Measurements from ENCODE around the gene DCHS1. TPM values are rescaled to one million over a fixed set of nuclear protein-coding genes. Genes with fewer than 3 reads are reported as not detected.

DCHS1 gene
- total and polyA plus RNA-seq, 9 of the 15 experiments (the other 6 are each of a cell fraction or from before 2014, with no cell fraction given), result 0.04 to 0.49 (median 0.14) TPM; not detected in 2

DNA sequence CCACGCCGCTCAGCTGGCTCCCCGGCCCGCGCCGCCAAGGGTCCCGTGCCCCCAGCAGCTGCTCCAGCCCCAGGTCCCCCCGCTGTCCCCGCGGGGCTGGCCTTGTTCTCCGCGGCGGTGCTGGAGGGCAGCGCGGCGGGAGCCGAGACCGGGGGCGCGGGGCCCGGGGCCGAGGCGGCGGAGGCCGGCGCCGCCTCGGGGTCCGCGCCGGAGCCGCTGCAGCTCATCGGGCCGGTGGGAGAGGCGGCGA lies 43.7 kb downstream of the DCHS1 start (continued):
- TF ChIP-seq, protein P1, sequence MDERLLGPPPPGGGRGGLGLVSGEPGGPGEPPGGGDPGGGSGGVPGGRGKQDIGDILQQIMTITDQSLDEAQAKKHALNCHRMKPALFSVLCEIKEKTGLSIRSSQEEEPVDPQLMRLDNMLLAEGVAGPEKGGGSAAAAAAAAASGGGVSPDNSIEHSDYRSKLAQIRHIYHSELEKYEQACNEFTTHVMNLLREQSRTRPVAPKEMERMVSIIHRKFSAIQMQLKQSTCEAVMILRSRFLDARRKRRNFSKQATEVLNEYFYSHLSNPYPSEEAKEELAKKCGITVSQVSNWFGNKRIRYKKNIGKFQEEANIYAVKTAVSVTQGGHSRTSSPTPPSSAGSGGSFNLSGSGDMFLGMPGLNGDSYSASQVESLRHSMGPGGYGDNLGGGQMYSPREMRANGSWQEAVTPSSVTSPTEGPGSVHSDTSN (CRISPR knock-in tag; IDR thresholded peaks at IDR 0.05; ENCODE audit: low read depth), result no peak
- TF ChIP-seq, protein P1 (tag; conservative IDR thresholded peaks at IDR 0.05; ENCODE audit: low read depth), result no peak
- TF ChIP-seq NONO (IDR thresholded peaks at IDR 0.05; ENCODE audit: low read depth in 2 of 2, low read length in 1 of 2), result peak; percentile 46 to 75; a peak in 2 of 4 replicates
- TF ChIP-seq, protein P2, sequence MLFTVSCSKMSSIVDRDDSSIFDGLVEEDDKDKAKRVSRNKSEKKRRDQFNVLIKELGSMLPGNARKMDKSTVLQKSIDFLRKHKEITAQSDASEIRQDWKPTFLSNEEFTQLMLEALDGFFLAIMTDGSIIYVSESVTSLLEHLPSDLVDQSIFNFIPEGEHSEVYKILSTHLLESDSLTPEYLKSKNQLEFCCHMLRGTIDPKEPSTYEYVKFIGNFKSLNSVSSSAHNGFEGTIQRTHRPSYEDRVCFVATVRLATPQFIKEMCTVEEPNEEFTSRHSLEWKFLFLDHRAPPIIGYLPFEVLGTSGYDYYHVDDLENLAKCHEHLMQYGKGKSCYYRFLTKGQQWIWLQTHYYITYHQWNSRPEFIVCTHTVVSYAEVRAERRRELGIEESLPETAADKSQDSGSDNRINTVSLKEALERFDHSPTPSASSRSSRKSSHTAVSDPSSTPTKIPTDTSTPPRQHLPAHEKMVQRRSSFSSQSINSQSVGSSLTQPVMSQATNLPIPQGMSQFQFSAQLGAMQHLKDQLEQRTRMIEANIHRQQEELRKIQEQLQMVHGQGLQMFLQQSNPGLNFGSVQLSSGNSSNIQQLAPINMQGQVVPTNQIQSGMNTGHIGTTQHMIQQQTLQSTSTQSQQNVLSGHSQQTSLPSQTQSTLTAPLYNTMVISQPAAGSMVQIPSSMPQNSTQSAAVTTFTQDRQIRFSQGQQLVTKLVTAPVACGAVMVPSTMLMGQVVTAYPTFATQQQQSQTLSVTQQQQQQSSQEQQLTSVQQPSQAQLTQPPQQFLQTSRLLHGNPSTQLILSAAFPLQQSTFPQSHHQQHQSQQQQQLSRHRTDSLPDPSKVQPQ (CRISPR knock-in tag; IDR thresholded peaks at IDR 0.05; ENCODE audit: borderline replicate concordance), result no peak
- no peak for TF ChIP-seq MYNN (IDR thresholded peaks at IDR 0.05)
- no peak for TF ChIP-seq MYNN (CRISPR knock-in tag; IDR thresholded peaks at IDR 0.05)
- TF ChIP-seq, protein P3, sequence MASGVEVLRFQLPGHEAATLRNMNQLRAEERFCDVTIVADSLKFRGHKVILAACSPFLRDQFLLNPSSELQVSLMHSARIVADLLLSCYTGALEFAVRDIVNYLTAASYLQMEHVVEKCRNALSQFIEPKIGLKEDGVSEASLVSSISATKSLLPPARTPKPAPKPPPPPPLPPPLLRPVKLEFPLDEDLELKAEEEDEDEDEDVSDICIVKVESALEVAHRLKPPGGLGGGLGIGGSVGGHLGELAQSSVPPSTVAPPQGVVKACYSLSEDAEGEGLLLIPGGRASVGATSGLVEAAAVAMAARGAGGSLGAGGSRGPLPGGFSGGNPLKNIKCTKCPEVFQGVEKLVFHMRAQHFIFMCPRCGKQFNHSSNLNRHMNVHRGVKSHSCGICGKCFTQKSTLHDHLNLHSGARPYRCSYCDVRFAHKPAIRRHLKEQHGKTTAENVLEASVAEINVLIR (CRISPR knock-in tag; IDR thresholded peaks at IDR 0.05), result no peak
- TF ChIP-seq KHSRP (IDR thresholded peaks at IDR 0.05), result no peak
- TF ChIP-seq, protein P4, sequence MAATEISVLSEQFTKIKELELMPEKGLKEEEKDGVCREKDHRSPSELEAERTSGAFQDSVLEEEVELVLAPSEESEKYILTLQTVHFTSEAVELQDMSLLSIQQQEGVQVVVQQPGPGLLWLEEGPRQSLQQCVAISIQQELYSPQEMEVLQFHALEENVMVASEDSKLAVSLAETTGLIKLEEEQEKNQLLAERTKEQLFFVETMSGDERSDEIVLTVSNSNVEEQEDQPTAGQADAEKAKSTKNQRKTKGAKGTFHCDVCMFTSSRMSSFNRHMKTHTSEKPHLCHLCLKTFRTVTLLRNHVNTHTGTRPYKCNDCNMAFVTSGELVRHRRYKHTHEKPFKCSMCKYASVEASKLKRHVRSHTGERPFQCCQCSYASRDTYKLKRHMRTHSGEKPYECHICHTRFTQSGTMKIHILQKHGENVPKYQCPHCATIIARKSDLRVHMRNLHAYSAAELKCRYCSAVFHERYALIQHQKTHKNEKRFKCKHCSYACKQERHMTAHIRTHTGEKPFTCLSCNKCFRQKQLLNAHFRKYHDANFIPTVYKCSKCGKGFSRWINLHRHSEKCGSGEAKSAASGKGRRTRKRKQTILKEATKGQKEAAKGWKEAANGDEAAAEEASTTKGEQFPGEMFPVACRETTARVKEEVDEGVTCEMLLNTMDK (IDR thresholded peaks at IDR 0.05; ENCODE audit: borderline replicate concordance, insufficient read depth, low read depth, low read length, poor library complexity, severe bottlenecking), result peak; percentile 16
- no peak for TF ChIP-seq NFXL1 (CRISPR knock-in tag; IDR thresholded peaks at IDR 0.05)
- TF ChIP-seq, protein P5, sequence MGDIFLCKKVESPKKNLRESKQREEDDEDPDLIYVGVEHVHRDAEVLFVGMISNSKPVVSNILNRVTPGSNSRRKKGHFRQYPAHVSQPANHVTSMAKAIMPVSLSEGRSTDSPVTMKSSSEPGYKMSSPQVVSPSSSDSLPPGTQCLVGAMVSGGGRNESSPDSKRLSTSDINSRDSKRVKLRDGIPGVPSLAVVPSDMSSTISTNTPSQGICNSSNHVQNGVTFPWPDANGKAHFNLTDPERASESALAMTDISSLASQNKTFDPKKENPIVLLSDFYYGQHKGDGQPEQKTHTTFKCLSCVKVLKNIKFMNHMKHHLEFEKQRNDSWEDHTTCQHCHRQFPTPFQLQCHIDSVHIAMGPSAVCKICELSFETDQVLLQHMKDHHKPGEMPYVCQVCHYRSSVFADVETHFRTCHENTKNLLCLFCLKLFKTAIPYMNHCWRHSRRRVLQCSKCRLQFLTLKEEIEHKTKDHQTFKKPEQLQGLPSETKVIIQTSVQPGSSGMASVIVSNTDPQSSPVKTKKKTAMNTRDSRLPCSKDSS (IDR thresholded peaks at IDR 0.05; ENCODE audit: low read depth, partially characterized antibody), result no peak
- TF ChIP-seq, protein P6, sequence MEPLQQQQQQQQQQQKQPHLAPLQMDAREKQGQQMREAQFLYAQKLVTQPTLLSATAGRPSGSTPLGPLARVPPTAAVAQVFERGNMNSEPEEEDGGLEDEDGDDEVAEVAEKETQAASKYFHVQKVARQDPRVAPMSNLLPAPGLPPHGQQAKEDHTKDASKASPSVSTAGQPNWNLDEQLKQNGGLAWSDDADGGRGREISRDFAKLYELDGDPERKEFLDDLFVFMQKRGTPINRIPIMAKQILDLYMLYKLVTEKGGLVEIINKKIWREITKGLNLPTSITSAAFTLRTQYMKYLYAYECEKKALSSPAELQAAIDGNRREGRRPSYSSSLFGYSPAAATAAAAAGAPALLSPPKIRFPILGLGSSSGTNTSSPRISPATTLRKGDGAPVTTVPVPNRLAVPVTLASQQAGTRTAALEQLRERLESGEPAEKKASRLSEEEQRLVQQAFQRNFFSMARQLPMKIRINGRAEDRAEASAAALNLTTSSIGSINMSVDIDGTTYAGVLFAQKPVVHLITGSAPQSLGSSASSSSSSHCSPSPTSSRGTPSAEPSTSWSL (CRISPR knock-in tag; IDR thresholded peaks at IDR 0.05; ENCODE audit: borderline replicate concordance), result no peak
- no peak for TF ChIP-seq TBP (optimal IDR thresholded peaks at IDR 0.05; ENCODE audit: low read depth, low read length)
- peak; percentile 65 for TF ChIP-seq ZFX (CRISPR knock-in tag; IDR thresholded peaks at IDR 0.05)
- TF ChIP-seq PHF8 (IDR thresholded peaks at IDR 0.05; ENCODE audit: borderline replicate concordance, low read length), result peak; percentile 72; the same call in 1 of the 2 replicates

Data from K562 (cell line).